GM18520 (cell line): ENCODE results near the gene RAD9A.

Experiments used
- ATAC-seq: cut with Tn5 transposase; IDR thresholded peaks from one replicate; pipeline ENCODE4 v1.9.1; 2021; ENCODE audit not compliant: unreplicated experiment

Gene RAD9A

DNA sequence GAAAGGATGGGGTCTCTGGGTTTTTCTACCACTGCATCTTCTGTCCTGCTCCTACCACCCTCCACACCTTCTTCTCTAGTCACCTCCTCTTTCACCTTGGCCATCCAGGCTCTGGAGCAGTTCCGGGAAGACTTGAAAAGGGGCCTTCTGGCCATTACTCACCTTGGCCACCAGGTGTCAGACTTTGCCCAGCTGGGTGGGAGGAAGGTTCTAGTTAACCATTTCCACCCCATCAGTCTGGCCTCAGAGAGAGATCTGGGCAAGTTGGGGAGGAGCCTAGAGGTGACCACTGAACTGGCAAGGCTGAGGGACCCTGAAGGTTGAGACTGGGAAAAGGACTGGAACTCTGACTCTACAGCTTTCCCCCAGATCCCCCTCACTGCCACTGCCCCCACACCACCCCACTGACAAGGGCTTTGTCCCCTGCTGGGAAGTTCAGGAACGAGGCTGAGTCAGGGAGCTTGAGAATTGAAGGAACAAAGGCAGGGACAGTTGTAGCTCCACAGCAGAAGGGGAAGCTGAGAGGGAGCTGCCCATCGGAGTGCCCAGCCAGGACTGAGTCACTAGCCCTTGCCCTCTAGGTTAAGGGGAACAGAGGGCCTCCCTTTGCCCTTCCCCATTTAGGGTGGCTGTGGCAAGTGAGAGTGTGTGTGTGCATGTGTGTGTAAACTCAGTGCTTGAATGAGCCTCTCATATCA, 34.8 kb upstream of the RAD9A start:
- no peak for ATAC-seq

GRCh38 chr11:67357831-67358670, 33.7 kb upstream of the RAD9A start:
- no peak for ATAC-seq

DNA sequence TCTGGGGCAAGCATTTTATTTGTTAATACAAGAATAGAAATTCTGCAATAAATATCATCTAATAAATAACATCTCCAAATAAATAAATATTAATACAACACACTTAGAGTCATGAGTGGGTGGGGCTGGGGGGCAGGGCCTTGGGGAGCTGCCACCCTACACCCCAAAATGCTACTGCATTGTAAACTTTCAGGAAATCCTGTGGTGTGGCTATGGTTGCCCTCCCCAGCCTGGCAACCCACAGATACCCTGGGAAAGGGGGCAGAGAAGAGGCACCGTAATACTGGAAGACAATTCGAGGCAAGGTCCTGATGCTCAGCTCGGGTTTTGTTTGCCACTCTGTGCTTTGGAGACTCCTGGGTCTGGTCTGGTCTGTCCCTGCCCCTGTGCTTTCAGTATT, 27.6 kb upstream of the RAD9A start:
- ATAC-seq = no peak

- no peak for ATAC-seq
Observed at GRCh38 chr11:67364783-67365722, 26.7 kb upstream of the RAD9A start.

GRCh38 chr11:67365736-67366444, 25.9 kb upstream of the RAD9A start:
- no peak for ATAC-seq

DNA sequence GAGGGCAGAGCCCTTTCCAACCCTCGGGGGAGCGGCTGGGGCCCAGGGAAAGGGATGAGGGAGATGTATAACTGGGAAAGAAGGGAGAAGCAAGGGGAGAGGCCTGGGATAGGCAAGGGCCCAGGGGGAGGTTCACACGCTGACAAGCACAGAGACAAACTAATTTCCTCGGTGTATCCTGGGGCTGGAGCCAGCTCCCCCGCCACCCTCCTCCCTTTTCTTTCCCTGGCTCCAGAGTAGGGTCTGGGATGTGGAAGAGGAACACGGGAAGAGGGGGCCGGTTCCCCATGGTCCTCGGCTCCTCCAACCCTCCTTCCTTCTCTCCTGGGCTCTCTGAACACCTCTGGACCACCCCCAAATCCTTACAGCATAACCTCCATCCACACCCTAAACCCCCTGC, 25.2 kb upstream of the RAD9A start:
- no peak for ATAC-seq

GRCh38 chr11:67366961-67367760, 24.6 kb upstream of the RAD9A start:
- ATAC-seq = no peak

DNA sequence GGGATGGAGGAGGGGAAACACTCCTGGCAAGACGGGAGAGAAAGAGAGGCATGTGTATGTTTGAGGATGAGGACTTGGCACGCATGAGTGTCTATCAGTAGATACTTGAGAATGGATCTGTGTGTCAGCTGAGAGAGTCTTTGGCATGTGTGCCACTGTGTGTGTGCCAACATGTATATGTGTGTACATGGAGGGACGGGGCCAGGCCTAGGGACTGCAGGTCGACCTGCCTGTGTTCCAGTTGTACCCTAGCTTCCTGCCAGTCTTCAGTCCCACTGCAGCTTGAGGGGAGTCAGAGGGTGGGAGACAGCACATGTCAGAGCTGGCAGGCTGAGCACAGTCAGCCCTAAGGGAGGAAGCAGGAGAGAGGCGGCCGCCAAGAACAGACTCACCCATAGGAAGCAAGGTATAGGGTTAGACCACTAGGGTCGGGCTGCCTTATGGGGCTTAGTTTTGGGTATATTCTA, 24.0 kb upstream of the RAD9A start:
- no peak for ATAC-seq

- ATAC-seq = no peak
Observed at GRCh38 chr11:67368621-67369020, 23.2 kb upstream of the RAD9A start.

GRCh38 chr11:67369275-67369674, 22.5 kb upstream of the RAD9A start:
- ATAC-seq = no peak

- ATAC-seq = no peak
Observed at GRCh38 chr11:67369801-67370284, 21.9 kb upstream of the RAD9A start.

DNA sequence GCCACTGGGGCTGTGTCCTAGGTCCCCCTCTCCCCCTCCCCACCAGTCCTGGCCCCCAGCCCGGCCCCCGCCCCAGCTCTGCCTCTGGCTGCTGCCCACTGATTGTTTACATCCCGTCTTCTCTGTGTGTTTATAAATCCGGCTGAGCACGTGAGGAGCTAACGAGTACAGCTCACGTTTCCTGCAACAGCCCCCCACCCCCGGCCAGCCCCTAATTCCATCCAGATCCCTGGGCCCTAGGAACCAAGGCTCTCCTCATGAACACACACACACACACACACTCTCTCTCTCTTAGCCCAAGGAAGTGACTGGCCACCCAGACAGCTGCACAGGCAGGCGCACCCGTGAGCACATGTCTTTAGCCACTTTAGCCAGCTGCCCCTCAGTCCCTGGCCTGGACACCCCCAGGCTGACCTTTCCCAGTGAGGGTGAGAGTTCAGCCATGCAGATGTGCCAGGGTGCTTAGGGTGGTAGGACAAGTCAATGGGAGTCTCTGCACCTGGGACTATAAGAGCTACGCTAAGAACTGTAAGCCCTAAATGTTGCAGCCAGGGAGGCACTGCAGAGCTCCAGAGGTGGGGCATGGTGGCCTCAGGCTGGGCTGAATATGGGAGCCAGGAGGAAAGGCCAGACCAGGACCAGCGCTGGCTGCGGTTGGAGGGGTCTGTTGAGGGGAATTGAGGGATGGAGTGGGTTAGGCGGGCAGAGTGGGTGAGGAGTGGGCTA, 21.3 kb upstream of the RAD9A start:
- no peak for ATAC-seq

DNA sequence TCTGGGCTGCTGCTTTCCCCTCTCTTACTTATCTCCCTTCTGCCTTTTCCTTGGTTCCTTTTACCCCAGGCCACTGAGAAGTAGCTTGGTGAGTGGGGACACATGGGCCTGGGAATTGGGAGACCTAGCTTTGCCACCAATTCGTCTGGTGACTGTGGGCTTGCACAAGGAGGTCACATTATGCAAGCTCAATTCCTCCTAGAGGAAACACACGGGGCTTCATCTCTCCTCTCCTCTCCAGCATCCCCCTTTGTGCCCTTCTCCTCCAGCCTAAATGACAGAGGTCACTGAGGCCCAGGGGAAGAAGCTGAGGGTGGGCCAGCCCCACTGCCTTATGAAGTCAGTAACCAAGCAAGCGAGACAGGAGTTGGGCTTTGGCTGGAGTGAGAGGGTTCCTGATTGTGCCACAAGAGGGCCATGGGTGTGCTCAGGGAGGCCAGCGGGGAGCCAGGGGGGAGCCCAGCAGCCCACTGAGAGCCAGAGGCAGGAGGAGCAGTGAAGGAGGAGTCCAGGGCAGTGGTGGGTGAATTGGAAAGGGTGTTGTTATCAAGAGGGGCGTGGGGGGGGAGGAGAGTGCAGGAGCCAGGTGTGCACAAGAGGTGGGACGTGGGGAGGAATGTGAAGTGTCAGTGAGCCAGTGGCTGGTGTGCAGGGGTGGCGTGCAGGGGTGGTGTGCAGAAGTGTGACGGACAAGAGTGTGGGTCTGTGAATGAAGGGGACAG, 20.4 kb upstream of the RAD9A start:
- ATAC-seq = no peak

GRCh38 chr11:67371911-67372320, 19.9 kb upstream of the RAD9A start:
- no peak for ATAC-seq

GRCh38 chr11:67372321-67372992, 19.3 kb upstream of the RAD9A start:
- ATAC-seq = no peak

GRCh38 chr11:67372993-67373647, 18.7 kb upstream of the RAD9A start, which contains the start of gene CLCF1:
TSS of gene CLCF1 (minus strand) at chr11:67373598. CDS start at chr11:67373539, 59 bp downstream.
- no peak for ATAC-seq
